Measurements from ENCODE around the gene PRRT1B. TPM values are rescaled to one million over a fixed set of nuclear protein-coding genes. Genes with fewer than 3 reads are reported as not detected.
A peak's percentile ranks its signal among the peaks of the same experiment; 100 is the strongest.

PRRT1B gene
- total RNA-seq, 6 experiments from 2014 or later = 0.25 to 7.3 (median 2.4) TPM

- DNase-seq = no peak
- no peak for TF ChIP-seq POLR2A (IDR thresholded peaks at IDR 0.05)
- no peak for TF ChIP-seq CTCF (IDR thresholded peaks at IDR 0.05)
- Histone ChIP-seq H3K27ac (no peak overlapping the region), H3K27me3 (no peaks in the 10 kb centered on the region), H3K36me3 (peaks cover 0 to 21% (median 8%) of the 10 kb centered on the region in 4 donors), H3K4me3 (no peak overlapping the region), H3K4me1 (peaks cover 0 to 6% (median 2%) of the 10 kb centered on the region in 4 donors), H3K9me3 (no peaks in the 10 kb centered on the region)
- ATAC-seq = no peak
- 85% methylated on average over 7 of the region's 14 CpGs for WGBS (ENCODE audit: insufficient coverage, low coverage, low lambda C conversion rate, missing lambda C conversion rate)
- intact Hi-C loops (cut with DNase I) = no loop called here
Observed at GRCh38 chr9:131601683-131602181, 56.4 kb downstream of the PRRT1B start.

- 40% methylated on average over 3 of the region's 9 CpGs for WGBS (ENCODE audit: insufficient coverage, low coverage, low lambda C conversion rate, missing lambda C conversion rate)
Observed at GRCh38 chr9:131603199-131603598, 57.9 kb downstream of the PRRT1B start.

GRCh38 chr9:131603711-131604439, 58.6 kb downstream of the PRRT1B start:
- no peak for ATAC-seq
- intact Hi-C loops (cut with DNase I) = no loop called here
- 60% methylated on average over 2 of the region's 16 CpGs for WGBS (ENCODE audit: insufficient coverage, low coverage, low lambda C conversion rate, missing lambda C conversion rate)
- DNase-seq = no peak
- Histone ChIP-seq H3K27ac (no peak overlapping the region), H3K36me3 (peaks cover 0 to 7% (median under 1%) of the 10 kb centered on the region in 4 donors), H3K4me1 (peaks cover 0 to 12% (median 6%) of the 10 kb centered on the region in 4 donors), H3K4me3 (no peak overlapping the region), H3K9me3 (no peaks in the 10 kb centered on the region), H3K27me3 (no peaks in the 10 kb centered on the region)
- TF ChIP-seq CTCF (IDR thresholded peaks at IDR 0.05) (no peak), POLR2A (IDR thresholded peaks at IDR 0.05) (no peak)

More at GRCh38 chr9:131603199-131603598, 57.9 kb downstream of the PRRT1B start:
- Histone ChIP-seq H3K36me3 (peaks cover 0 to 10% (median 2%) of the 10 kb centered on the region in 4 donors), H3K9me3 (no peaks in the 10 kb centered on the region), H3K4me1 (peaks cover 0 to 12% (median 6%) of the 10 kb centered on the region in 4 donors), H3K4me3 (no peak overlapping the region), H3K27ac (no peak overlapping the region), H3K27me3 (no peaks in the 10 kb centered on the region)
- ATAC-seq (no peak), DNase-seq (no peak)
- TF ChIP-seq POLR2A (IDR thresholded peaks at IDR 0.05) = no peak
- TF ChIP-seq CTCF (IDR thresholded peaks at IDR 0.05) = no peak
- intact Hi-C loops (cut with DNase I) = no loop called here

GRCh38 chr9:131605770-131606590, 60.7 kb downstream of the PRRT1B start:
- no peaks in the 10 kb centered on the region for H3K27me3 ChIP-seq
- H3K36me3 ChIP-seq = peaks cover 0 to 7% (median 1%) of the 10 kb centered on the region in 4 donors
- TF ChIP-seq CTCF (IDR thresholded peaks at IDR 0.05) (no peak), POLR2A (IDR thresholded peaks at IDR 0.05) (peak; percentile 55)
- no peaks in the 10 kb centered on the region for H3K9me3 ChIP-seq
- no peak overlapping the region for H3K4me3 ChIP-seq
- H3K4me1 ChIP-seq = peaks cover 0 to 12% (median 6%) of the 10 kb centered on the region in 4 donors
- intact Hi-C loops (cut with DNase I) = no loop called here
- ATAC-seq (peak; percentile 67 to 87 (median 76)), DNase-seq (peak in 2 of 3 donors; percentile 72 to 87)
- WGBS (ENCODE audit: insufficient coverage, low coverage, low lambda C conversion rate, missing lambda C conversion rate) = 32% methylated on average over 8 of the region's 9 CpGs
- peak overlapping the region in 2 of 3 donors; percentile 49 to 79 for H3K27ac ChIP-seq

All from right lobe of liver (tissue), 6 donors.